GM20000 (cell line): Measurements from ENCODE around the gene C11orf71.

ENCODE experiments used
- DNase-seq: peaks from one replicate; pipeline ENCODE4 v3.0.0; 2012; ENCODE audit warnings: low spot score
- CTCF ChIP-seq: IDR thresholded peaks from 2 replicates; pipeline ENCODE4 v1.5.1; 2012; ENCODE audit warnings: mild to moderate bottlenecking, control low read depth; ENCODE audit errors: extremely low read depth, missing control alignments

The C11orf71 gene

DNA sequence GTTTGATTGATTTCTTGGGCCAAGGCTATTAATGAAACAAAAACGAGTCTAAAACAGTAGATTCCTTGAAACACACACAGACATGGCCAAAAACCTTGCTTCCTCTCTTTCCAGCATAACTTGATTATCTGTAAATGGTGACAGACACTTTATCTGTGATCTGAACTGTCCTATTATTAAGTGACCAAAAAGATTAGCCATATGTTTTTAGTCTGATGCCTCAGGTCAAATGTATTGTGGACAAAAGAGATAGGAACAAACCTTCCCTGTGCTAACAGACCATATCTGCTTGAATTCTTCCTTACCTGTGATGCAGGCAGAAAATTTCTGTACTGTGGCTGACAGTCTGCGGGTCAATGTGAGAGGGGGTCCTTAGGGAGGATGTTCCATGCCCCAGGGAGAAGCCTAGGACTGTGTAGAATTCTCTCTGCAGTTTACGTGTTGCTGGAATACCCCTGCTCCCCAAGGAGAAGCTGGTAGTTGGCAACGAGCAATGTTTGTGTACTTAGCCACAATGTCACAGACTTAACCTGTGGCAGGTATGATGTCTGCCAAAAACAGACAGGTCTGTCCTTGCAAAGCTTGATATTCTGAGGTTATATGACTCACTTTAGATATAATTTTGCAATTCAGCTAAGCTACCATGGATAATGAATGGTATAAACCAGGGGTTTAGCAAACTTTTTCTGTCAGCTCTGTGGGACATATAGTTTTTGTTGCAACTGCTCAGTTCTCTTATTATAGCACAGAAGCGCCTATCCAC, 31.2 kb downstream of the C11orf71 start:
- TF ChIP-seq CTCF = no peak
- no peak for DNase-seq

GRCh38 chr11:114367244-114367957, 32.9 kb downstream of the C11orf71 start:
- DNase-seq = no peak
- no peak for TF ChIP-seq CTCF

- no peak for TF ChIP-seq CTCF
- DNase-seq = no peak
Observed at GRCh38 chr11:114366331-114367243, 33.7 kb downstream of the C11orf71 start.

GRCh38 chr11:114362958-114363357, 37.4 kb downstream of the C11orf71 start:
- no peak for DNase-seq
- TF ChIP-seq CTCF = no peak

- no peak for DNase-seq
- TF ChIP-seq CTCF = no peak
Observed at GRCh38 chr11:114362326-114362725, 38.0 kb downstream of the C11orf71 start.

- DNase-seq = no peak
- no peak for TF ChIP-seq CTCF
Observed at GRCh38 chr11:114359342-114359741, 41.0 kb downstream of the C11orf71 start.
